Measurements from ENCODE around the gene PIGS.
"Not testable (repeated sequence)": the region's sequence is repeated elsewhere in the genome, so short reads cannot be mapped to it uniquely, and the experiment has no call there.

Gene PIGS

DNA sequence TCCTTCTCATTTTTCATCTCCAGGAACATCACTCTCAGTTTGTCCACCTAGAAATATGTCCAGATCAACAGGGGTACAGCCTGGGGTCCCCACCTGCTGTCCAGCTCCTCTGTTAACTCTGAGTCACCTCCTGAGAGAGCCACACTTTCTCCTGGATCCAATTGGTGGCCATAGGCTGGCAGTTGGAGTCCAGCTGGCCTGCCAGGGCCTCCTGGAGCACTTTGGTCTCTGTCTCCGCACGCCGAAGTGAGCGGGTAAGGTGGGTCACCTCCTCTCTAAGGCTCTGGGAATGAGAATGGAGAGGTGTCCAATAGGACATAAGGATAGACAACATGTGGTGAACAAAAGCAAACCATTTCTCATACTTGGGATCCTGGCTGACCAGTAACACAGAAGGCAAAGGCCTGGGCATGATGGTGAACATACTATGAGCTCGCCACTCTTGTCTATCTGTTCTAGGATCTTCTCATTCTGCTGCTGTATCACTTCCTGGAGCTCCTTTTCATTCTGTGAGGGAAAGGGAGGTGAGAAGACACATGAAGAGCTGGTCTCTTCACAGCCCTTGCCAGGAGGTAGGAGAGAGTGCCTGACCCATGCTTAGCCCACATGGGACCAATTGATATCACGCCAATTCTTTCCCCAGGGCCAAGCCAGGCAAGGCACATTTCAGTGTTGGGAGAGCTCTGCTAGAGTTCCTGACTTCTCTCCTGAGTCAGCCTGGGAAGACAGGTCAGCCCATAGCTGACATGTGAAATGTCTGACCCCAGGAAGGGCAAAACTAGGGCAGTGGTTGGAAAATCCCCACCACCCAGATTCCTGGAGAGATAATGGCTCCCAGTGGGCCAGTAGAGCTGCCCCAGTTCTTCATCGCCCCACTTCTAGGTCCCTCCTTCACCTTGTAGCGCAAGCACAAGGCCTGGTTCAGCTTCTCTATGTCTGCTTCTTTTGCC is 7.2 kb upstream of the PIGS start:
- no peak for DNase-seq

- DNase-seq: no peak
Measured at GRCh38 chr17:28577466-28577824, 6.1 kb upstream of the PIGS start.

GRCh38 chr17:28576758-28577465 is 5.6 kb upstream of the PIGS start, which contains the start of gene ALDOC:
TSS of gene ALDOC (minus strand) at chr17:28576895. CDS start at chr17:28575532, 1,363 bp downstream.
- peak; percentile 95 to 96 for DNase-seq

DNA sequence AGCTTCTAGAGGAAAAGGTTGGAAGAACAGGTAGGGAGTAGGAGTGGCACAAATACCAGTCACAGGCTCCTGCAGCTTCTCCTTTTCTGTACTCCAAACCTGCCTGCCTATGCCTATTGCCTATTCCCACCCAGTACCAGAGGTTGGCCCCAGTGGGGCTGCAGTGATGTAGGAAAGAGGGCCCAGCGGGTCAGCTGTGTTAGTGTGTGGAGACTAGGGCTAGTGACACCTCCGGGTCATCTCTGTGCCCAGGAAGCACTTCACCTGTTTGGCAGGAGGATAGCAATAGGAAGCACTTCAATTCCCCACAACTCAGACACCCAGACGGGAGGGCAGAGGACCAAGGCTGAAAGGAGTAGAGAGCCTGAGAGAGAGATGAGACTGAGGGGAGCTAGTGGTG is 4.7 kb upstream of the PIGS start:
- not testable (repeated sequence) for DNase-seq

- no peak for DNase-seq
Measured at GRCh38 chr17:28575126-28575795, 3.9 kb upstream of the PIGS start.

GRCh38 chr17:28574526-28574925 is 3.2 kb upstream of the PIGS start:
- no peak for DNase-seq

DNA sequence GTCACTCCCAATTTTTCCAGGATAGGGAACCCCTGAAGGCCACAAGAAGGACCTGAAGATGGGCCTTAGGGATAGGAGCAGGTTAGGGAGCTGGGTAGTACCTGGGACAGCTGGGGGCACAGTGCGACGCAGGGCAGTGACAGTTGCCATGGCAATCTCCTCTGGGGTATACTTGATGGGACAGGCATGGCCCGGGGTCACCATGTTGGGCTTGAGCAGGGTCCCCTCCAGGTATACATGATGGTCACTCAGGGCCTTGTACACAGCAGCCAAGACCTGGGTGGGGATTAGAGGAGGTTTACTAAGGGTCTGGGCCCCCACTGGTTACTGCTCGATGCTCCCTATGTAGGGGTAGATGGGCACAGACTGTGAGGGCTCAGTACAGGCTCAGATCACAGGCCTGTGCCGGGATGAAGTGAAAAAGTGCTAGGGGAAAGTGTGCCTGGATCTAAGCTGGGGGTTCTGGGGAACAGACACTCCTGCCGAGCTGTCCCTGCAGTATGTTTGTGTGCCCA is 2.7 kb upstream of the PIGS start:
- DNase-seq: no peak

GRCh38 chr17:28573521-28573920 is 2.2 kb upstream of the PIGS start:
- DNase-seq: no peak

DNA sequence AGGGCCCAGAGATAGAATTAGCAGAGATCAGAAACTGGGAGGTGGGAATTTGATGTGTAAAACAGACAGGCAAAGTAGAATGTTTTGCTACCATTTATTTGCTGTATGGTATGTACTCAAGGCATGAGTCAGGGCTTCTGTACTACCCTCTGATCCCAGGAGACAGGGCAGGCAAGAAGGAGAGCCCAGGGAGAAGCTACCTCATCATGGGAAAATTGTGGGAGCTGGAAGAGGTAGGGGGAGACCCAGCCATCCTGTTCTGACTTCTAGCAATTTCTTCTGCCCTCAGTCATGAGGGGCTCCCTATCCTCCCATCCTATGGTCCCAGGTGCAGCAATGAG is 1.7 kb upstream of the PIGS start:
- DNase-seq: no peak

DNA sequence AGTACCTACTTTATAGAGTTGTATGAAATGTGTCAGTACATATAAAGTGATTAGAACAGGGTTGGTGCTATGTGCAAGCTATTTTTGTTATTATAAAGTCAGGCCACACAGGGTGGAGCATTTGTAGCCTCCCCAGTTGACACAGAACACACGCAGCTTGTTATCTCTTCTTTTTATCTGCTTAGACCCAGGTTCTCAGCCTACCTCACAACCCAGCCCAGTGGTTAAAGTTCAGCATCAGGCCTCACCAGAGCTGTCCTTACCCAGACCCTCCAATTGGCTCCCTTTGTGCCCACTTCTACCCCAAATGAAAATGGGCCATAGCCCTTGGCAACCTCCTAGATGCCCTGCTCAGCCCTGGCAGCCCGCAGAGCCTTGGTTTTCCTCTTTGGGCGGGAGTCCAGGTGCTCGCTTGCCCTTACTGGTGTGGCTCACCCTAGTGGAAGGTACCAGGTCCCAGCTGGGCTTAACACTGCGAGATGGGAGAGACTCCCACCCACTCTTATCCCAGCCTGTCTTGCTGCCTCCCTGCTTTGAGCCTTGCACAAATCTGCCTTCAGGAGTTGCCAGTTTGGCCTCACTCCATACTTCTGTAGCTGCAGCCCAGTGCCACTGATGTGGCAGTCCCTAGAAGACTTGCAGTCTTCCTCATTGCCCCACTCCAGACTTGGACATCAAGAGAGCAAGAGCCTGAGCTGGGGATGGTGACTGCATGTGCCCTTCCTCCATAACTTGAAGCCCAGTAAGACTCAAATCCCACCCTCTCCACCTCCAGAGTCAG is 1.1 kb upstream of the PIGS start:
- no peak for DNase-seq

GRCh38 chr17:28570716-28571360 is 486 bp downstream of the PIGS start:
- no peak for DNase-seq

- DNase-seq: no peak
Measured at GRCh38 chr17:28569446-28569845, 1.9 kb downstream of the PIGS start.

DNA sequence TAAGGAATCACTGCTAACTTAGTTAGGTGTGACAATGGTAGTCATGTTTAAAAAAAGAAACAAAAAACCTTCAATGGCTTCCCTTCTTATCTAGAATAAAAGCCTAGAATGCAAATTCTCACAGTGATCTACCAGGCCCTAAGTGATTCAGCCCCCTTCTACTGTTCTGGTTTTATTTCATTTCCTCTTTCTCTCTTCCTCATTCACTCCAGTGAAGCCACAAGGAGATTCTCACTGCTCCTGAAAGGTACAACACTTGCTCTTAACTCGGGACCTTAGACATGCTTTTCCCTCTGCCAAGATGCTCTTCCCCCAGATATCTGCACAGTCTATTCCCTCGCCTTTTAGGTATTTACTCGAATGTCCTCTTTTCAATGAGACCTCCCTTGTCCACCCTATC is 3.7 kb downstream of the PIGS start:
- peak; percentile 37 to 57 for DNase-seq

- no peak for DNase-seq
Measured at GRCh38 chr17:28563475-28563874, 7.8 kb downstream of the PIGS start.

DNA sequence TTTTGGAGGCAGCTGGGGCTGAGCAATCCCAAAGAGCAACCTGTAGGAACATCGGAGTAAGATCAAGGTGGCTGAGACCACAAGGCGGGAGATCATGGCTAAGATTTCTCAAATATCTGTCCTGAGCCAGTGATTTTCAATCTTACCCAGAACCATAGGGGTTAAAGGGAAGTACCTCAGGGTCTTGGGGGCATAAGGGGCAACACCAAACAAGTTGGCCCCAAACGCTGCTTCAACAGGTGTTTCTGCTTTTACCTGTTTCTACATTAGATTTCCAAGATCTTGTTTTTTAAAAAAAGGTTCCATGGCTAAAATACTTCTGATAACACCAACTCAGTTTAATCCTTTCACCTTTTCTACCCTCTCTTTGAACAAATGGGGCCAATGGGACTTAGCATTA is 16.3 kb downstream of the PIGS start:
- no peak for DNase-seq

GRCh38 chr17:28554565-28554964 is 16.8 kb downstream of the PIGS start:
- peak in 1 of 2 donors; percentile 18 for DNase-seq

DNA sequence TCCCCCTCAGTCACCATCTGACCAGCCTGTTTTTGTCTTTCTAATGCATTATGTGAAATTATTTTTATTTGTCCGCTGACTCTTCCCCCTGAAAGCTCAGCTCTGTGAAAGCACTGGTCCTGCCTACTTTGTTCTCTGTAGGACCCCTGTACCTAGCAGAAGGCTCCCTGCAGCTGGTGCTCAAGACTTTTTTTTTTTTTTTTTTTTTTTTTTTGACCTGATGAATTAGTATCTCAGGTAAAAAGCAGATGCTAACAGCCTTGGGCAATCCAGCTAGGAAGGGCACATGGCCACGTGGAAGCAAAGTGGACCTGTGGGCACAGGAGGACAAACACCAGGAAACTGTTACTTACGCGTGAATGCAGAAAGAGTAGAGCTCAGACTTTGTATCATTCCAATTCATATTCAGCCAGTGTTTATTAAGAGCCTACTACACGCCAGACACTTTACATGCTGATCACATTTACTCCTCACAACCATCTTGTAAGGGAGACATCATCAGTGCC is 18.3 kb downstream of the PIGS start:
- DNase-seq: no peak

GRCh38 chr17:28552176-28552999 is 18.9 kb downstream of the PIGS start, which contains the start of gene UNC119:
TSS of gene UNC119 (minus strand) at chr17:28552624. CDS start at chr17:28552557, 67 bp downstream.
- DNase-seq: peak; percentile 64 to 86

DNA sequence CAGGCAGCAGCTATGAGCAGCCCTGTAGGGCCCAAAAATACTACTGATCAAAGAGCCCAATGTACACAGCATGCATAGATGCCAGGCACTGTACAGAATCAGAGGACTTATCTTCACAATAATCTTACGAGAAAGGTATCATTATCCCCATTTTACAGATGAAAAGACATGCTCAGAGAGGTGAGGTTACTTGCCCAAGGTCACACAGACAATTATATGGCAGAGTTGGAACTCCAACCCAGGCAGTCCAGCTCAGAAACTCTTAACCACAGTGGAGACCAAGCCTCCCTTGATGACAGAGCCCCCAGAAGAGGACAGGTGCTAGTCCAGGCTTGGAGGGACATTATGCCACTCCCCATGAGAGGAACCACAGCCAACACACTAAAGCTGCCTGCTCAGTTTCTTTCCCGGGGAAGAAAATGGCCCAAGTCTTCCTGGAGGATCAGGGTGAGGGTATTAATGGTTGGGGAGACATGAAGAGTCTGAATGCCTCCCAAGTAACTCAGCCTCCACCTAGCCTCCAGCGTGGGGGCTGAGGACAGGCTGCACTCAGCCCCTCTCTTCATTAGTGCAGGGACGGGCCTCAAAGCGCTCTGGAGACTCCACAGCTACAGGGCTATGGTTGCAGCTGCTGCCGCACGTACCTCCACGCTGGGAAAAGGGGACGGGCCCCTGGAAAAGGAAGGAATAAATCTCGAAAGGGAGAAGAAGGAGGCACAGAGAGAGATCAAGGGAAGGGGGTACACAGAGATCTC is 19.7 kb downstream of the PIGS start:
- DNase-seq: no peak

DNA sequence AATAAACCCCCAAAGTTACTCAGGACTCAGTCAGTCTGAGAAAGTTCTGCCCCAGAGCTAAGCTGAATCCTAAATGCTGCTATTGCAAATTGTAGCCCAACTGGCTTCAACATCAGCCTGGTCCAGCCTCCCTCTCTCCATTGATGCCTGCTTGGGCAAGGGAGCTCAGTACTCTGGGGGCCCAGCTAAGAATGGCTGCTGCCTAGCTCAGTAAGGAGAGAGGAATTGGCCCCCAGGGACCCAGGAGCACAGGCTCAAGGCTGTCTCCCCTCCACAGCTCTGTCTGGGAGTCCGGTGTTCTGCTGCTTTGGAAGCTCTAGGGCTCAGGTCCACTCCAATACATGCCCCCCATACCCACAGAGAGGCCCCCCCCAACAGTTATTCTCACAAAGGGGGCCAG is 20.5 kb downstream of the PIGS start:
- no peak for DNase-seq

Measured in inflammatory macrophage (primary cell).